ENCODE measurements around the gene AAK1. TPM values are rescaled to one million over a fixed set of nuclear protein-coding genes. Genes with fewer than 3 reads are reported as not detected.
A peak's percentile ranks its signal among the peaks of the same experiment; 100 is the strongest.

The AAK1 gene
- total and polyA plus RNA-seq, 7 donors: 7.8 to 95.2 (median 52.5) TPM

DNA sequence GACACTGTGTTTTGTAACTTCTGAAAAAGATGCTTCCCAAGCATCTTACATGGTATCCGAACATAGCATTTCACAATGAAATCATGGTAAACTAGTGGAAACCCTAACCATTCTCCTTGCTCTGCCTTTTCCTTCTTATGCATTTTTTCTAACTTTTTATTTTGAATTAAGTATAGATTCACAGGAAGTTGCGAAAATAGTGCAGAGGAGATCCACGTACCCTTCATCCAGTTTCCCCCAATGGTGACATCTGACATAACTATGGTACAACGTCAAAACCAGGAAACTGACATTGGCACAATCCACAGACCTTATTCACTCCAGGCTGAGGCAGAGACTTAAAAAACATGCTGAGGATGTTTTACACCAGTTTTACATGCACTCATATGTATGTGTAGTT lies 38.3 kb downstream of the AAK1 start:
- ATAC-seq (no peak), DNase-seq (no peak)
- TF ChIP-seq, protein P1, sequence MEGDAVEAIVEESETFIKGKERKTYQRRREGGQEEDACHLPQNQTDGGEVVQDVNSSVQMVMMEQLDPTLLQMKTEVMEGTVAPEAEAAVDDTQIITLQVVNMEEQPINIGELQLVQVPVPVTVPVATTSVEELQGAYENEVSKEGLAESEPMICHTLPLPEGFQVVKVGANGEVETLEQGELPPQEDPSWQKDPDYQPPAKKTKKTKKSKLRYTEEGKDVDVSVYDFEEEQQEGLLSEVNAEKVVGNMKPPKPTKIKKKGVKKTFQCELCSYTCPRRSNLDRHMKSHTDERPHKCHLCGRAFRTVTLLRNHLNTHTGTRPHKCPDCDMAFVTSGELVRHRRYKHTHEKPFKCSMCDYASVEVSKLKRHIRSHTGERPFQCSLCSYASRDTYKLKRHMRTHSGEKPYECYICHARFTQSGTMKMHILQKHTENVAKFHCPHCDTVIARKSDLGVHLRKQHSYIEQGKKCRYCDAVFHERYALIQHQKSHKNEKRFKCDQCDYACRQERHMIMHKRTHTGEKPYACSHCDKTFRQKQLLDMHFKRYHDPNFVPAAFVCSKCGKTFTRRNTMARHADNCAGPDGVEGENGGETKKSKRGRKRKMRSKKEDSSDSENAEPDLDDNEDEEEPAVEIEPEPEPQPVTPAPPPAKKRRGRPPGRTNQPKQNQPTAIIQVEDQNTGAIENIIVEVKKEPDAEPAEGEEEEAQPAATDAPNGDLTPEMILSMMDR (IDR thresholded peaks at IDR 0.05): no peak
- Histone ChIP-seq H3K27me3 (ENCODE audit: insufficient read depth in 3 of 3, low read length in 2 of 3) (no peaks in the 10 kb centered on the region), H3K36me3 (ENCODE audit: insufficient read depth in 1 of 2, low read depth in 1 of 2) (no peaks in the 10 kb centered on the region), H3K4me1 (peaks cover 57% of the 10 kb centered on the region), H3K27ac (peak overlapping the region; percentile 54), H3K9me3 (peaks cover 3% of the 10 kb centered on the region), H3K4me3 (no peak overlapping the region)
- intact Hi-C loops (cut with DNase I): no loop called here
- 91 to 94% (median 92%) methylated on average over 4 of the region's 4 CpGs for WGBS, 3 donors

DNA sequence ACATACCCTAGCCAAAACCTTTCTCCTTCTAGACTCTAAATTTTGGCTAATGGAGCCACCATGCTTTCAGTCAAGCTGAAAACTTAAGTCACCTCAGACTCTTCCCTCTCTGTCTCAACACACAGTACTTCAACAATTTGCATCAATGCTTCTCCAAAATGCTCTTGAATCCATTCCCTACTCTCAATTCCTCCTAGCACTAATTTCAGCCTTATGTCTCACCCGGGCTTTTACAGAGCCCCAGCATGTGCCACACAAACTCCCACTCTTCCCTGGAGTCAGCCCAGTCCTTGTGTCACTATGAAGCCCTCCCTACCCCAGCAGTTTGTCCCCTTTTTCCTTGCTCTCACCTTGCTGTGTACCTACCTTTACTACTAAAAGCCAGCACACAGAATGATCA lies 38.7 kb downstream of the AAK1 start:
- ATAC-seq (no peak), DNase-seq (no peak)
- WGBS, 3 donors: 42 to 91% (median 88%) methylated on average over 1 of the region's 1 CpG
- H3K36me3 ChIP-seq (ENCODE audit: insufficient read depth in 1 of 2, low read depth in 1 of 2): no peaks in the 10 kb centered on the region
- TF ChIP-seq, protein P1 (IDR thresholded peaks at IDR 0.05): no peak
- intact Hi-C loops (cut with DNase I): loop anchor here in 1 of 2 donors (5.0 kb wide), 1 partner anchor 37 kb away; the partner anchor contains the start of gene AAK1
- peak overlapping the region; percentile 54 for H3K27ac ChIP-seq
- H3K4me3 ChIP-seq: no peak overlapping the region
- H3K27me3 ChIP-seq (ENCODE audit: insufficient read depth in 3 of 3, low read length in 2 of 3): no peaks in the 10 kb centered on the region
- H3K9me3 ChIP-seq: no peaks in the 10 kb centered on the region
- peaks cover 57% of the 10 kb centered on the region for H3K4me1 ChIP-seq

DNA sequence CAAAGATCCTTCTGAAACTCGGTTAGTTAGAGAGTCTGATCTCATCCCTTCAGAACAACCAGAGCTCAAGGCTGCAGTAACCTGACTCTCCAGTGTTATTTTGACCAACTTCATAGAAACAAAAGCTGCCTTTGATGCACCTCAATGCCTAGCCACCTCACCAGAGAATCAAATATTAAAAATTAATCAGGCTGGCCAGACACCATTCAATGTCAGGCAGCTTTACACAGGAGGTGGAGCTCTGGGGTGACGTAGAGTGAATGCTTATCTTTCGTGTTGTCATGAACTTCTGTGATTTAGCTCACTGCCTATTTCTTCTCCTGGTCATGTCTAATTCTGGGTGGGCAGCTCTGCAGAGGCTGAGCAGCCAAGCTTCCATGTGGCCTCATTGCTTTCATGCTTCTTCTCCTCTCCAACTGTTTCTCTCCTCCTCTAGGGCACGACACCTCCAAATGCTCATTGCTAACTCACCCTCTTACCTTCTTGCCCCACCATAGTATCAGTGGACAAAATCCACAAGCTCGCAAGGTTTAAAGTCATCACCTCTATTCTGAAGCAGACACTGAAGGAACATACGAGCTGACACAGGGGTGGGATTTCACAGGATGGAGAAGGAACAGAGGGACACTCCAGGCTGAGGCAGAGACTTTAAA lies 39.4 kb downstream of the AAK1 start:
- H3K36me3 ChIP-seq (ENCODE audit: insufficient read depth in 1 of 2, low read depth in 1 of 2): no peaks in the 10 kb centered on the region
- H3K27ac ChIP-seq: peak overlapping the region; percentile 54
- no peaks in the 10 kb centered on the region for H3K9me3 ChIP-seq
- TF ChIP-seq, protein P1 (IDR thresholded peaks at IDR 0.05): no peak
- 53 to 71% (median 59%) methylated on average over 6 of the region's 6 CpGs for WGBS, 3 donors
- intact Hi-C loops (cut with DNase I): loop anchor here in 1 of 2 donors (5.0 kb wide), 1 partner anchor 38 kb away; the partner anchor contains the start of gene AAK1
- ATAC-seq (peak; percentile 18 to 50 (median 37)), DNase-seq (no peak)
- no peaks in the 10 kb centered on the region for H3K27me3 ChIP-seq (ENCODE audit: insufficient read depth in 3 of 3, low read length in 2 of 3)
- peaks cover 56% of the 10 kb centered on the region for H3K4me1 ChIP-seq
- no peak overlapping the region for H3K4me3 ChIP-seq

DNA sequence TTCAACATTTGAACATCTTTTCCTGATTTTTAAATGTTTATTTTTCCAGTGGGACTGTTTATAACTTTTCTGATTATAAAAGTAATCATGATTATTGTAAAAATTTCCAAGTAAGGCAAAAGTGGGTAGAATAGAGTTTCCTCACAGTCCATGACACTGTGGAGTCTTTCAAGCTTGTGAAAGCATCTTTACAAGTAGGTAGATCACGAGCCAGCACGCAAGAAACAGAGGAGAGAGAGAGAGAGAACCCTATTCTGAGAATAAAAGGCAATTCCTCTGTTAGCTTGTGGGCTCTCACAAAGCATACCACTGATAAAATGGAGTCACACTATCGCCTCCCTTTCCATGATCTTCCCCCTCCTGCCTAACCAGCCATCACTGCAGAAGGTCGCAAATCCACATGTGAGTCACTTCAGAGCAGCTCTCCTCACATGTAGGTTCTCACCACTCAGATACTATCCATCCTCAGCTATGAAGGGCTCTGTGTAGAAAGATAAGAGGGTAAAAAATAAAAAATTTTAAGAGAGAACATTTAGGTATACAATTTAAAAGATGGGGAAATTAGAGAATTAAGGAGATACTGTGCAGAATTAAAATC lies 40.3 kb downstream of the AAK1 start:
- Histone ChIP-seq H3K27ac (peak overlapping the region; percentile 54), H3K36me3 (ENCODE audit: insufficient read depth in 1 of 2, low read depth in 1 of 2) (no peaks in the 10 kb centered on the region), H3K4me1 (peaks cover 50% of the 10 kb centered on the region), H3K9me3 (no peaks in the 10 kb centered on the region), H3K27me3 (ENCODE audit: insufficient read depth in 3 of 3, low read length in 2 of 3) (no peaks in the 10 kb centered on the region), H3K4me3 (no peak overlapping the region)
- intact Hi-C loops (cut with DNase I): loop anchor here in 1 of 2 donors (5.0 kb wide), 1 partner anchor 39 kb away; the partner anchor contains the start of gene AAK1
- DNase-seq: no peak
- TF ChIP-seq, protein P1 (IDR thresholded peaks at IDR 0.05): no peak
- WGBS, 3 donors: 88 to 93% (median 93%) methylated on average over 4 of the region's 4 CpGs
- peak in 3 of 4 donors; percentile 27 to 40 (median 28) for ATAC-seq

All from psoas muscle (tissue), 8 donors.